Measurements from ENCODE around the gene DPYSL5. TPM values are rescaled to one million over a fixed set of nuclear protein-coding genes. Genes with fewer than 3 reads are reported as not detected.

Gene DPYSL5
- total RNA-seq, 6 experiments from 2014 or later = not detected

Other genes with a start within 250 kb of the DPYSL5 start
- gene CIB4, start 206.8 kb upstream of the DPYSL5 start, total RNA-seq = not detected
- under 1 TPM; 0.18 to 0.43 (median 0.33) TPM for gene KCNK3, start 155.4 kb upstream of the DPYSL5 start, total RNA-seq
- gene SLC35F6, start 83.8 kb upstream of the DPYSL5 start, total RNA-seq = 10 to 100 TPM; 14.2 to 73.9 (median 27.2) TPM
- 1 to 10 TPM in 1 of 6 experiments, under 1 TPM in 4, not detected in 1; 0.18 to 1.3 (median 0.56) TPM for gene CENPA, start 62.1 kb upstream of the DPYSL5 start, total RNA-seq
- gene MAPRE3, start 122.5 kb downstream of the DPYSL5 start, total RNA-seq = 10 to 100 TPM; 13.7 to 22.3 (median 17.3) TPM
- 10 to 100 TPM; 29.1 to 62.7 (median 50.0) TPM for gene TMEM214, start 184.8 kb downstream of the DPYSL5 start, total RNA-seq
- gene AGBL5, start 203.5 kb downstream of the DPYSL5 start, total RNA-seq = 1 to 10 TPM; 3.9 to 7.4 (median 6.4) TPM
- 100 to 1,000 TPM; 144 to 182 (median 161) TPM for gene OST4, start 223.5 kb downstream of the DPYSL5 start, total RNA-seq
- gene EMILIN1, start 230.5 kb downstream of the DPYSL5 start, total RNA-seq = 10 to 100 TPM in 5 of 6 experiments, 1 to 10 TPM in 1; 7.2 to 26.1 (median 21.0) TPM
- 100 to 1,000 TPM; 101 to 283 (median 206) TPM for gene KHK, start 238.6 kb downstream of the DPYSL5 start, total RNA-seq

Data from right lobe of liver (tissue), 5 donors.